ENCODE results near the gene LHFPL3. TPM values are rescaled to one million over a fixed set of nuclear protein-coding genes. Genes with fewer than 3 reads are reported as not detected.

LHFPL3 gene
- total RNA-seq, 1 experiment from 2014 or later = not detected

- Histone ChIP-seq H2BK5ac (ENCODE audit: insufficient read length, low read length) (no peak overlapping the region), H3K4me2 (ENCODE audit: insufficient read depth, insufficient read length, low read length) (no peak overlapping the region), H3K27ac (ENCODE audit: insufficient read length, low read depth, low read length) (no peak overlapping the region), H3K27me3 (ENCODE audit: insufficient read depth, low read length) (no peaks in the 10 kb centered on the region), H3K56ac (ENCODE audit: insufficient read length, low read depth, low read length) (no peak overlapping the region), H3K18ac (ENCODE audit: insufficient read length, low read depth, low read length) (no peak overlapping the region), H3K23me2 (ENCODE audit: insufficient read length, low read depth, low read length, poor library complexity, severe bottlenecking) (no peaks in the 10 kb centered on the region), H2BK15ac (ENCODE audit: low read depth, low read length) (no peak overlapping the region), H2AK5ac (ENCODE audit: insufficient read length, low read length) (no peak overlapping the region), H4K5ac (ENCODE audit: insufficient read length, low read depth, low read length) (no peak overlapping the region), H2AFZ (ENCODE audit: low read length) (no peak overlapping the region), H3K4me1 (ENCODE audit: insufficient read depth, low read length) (no peaks in the 10 kb centered on the region), H3K23ac (ENCODE audit: insufficient read length, low read depth, low read length) (no peak overlapping the region), H3K9ac (ENCODE audit: extremely low read depth, insufficient read length, low read length) (no peak overlapping the region), H4K8ac (replicated peaks; ENCODE audit: insufficient read length, low read depth, low read length) (no peak overlapping the region), H3K79me2 (ENCODE audit: insufficient read depth, low read length) (no peaks in the 10 kb centered on the region), H2BK12ac (ENCODE audit: insufficient read length, low read depth, low read length) (no peak overlapping the region), H2BK20ac (ENCODE audit: low read depth, low read length, poor library complexity, severe bottlenecking) (no peak overlapping the region), H3K14ac (ENCODE audit: insufficient read depth, low read length) (no peak overlapping the region), H2BK120ac (ENCODE audit: low read depth, low read length, poor library complexity, severe bottlenecking) (no peak overlapping the region), H4K91ac (ENCODE audit: insufficient read length, low read depth, low read length) (no peak overlapping the region), H3K4ac (ENCODE audit: low read depth, low read length) (no peak overlapping the region), H3K79me1 (ENCODE audit: insufficient read depth, low read depth, low read length, poor library complexity, severe bottlenecking) (no peaks in the 10 kb centered on the region), H4K20me1 (ENCODE audit: control insufficient read depth, insufficient read depth, insufficient read length) (no peaks in the 10 kb centered on the region), H3T11ph (ENCODE audit: low read length) (no peak overlapping the region), H3K9me3 (ENCODE audit: control insufficient read depth, low read depth, low read length) (no peaks in the 10 kb centered on the region)
- Mint-ChIP-seq H3K27me3 (ENCODE audit: low read depth) (peaks cover 4% of the 10 kb centered on the region), H3K36me3 (ENCODE audit: insufficient read depth in 1 of 3, low read depth in 3 of 3) (no peaks in the 10 kb centered on the region), H3K27ac (no peak overlapping the region), H3K4me3 (no peak overlapping the region), H3K4me1 (0 out of 4 replicates have a peak, but pooled peaks cover 0 to 2% of the 10 kb centered on the region in 2 experiments), H3K9me3 (no peaks in the 10 kb centered on the region; a peak in 1 of 5 replicates)
- TF ChIP-seq CTCF (conservative IDR thresholded peaks at IDR 0.05) = no peak
- DNase-seq = no peak
- WGBS (ENCODE audit: extremely low coverage, insufficient read length, low lambda C conversion rate) = no CpG with 5 or more reads among the region's 3 CpGs
These were observed 461.4 kb downstream of the LHFPL3 start for GRCh38 chr7:104789780-104790179.
